Cardiac muscle cell (in vitro differentiated cells and primary cell): ENCODE results near the gene CATSPERZ. TPM values are rescaled to one million over a fixed set of nuclear protein-coding genes. Genes with fewer than 3 reads are reported as not detected.

Experiments used
- DNase-seq, 2 donors: peaks; one replicate each; pipeline versions ENCODE4 v3.0.0 to v3.0.0-alpha.2; 2010 to 2017; ENCODE audit warnings: low read depth in 1 of 2, low spot score in 1 of 2
- H3K27ac ChIP-seq: fragments of 200-600 bp; sonication (generic); 2 replicates; pipeline ENCODE4 v1.5.1; 2016
- H3K27me3 ChIP-seq: fragments of 200-600 bp; sonication (generic); 2 replicates; pipeline ENCODE4 v1.6.0; 2016; ENCODE audit warnings: control low read depth
- H3K36me3 ChIP-seq: fragments of 200-600 bp; sonication (generic); 2 replicates; pipeline ENCODE4 v1.5.1; 2016; ENCODE audit warnings: control low read depth
- H3K4me1 ChIP-seq: fragments of 200-600 bp; sonication (generic); 2 replicates; pipeline ENCODE4 v1.8.1; 2017; ENCODE audit warnings: low read depth, mild to moderate bottlenecking, mixed run types
- H3K4me3 ChIP-seq: fragments of 200-600 bp; sonication (generic); 2 replicates; pipeline ENCODE4 v1.5.1; 2016; ENCODE audit warnings: mild to moderate bottlenecking
- H3K9me3 ChIP-seq: fragments of 200-600 bp; sonication (generic); 2 replicates; pipeline ENCODE4 v1.5.1; 2017; ENCODE audit warnings: low read depth, mild to moderate bottlenecking, control low read depth
- CTCF ChIP-seq: IDR thresholded peaks from 2 replicates; pipeline ENCODE4 v1.5.1; 2012; ENCODE audit warnings: low read depth, mild to moderate bottlenecking, low read length
- polyA plus RNA-seq: library from polyadenylated mRNA; unstranded; fragments of >200 nt; fragmentation: Nextera tagmentation; extraction: Ambion mirVana; gene quantifications from 2 replicates; pipeline ENCODE4 v1.2.1, GENCODE V29; 2016
- total RNA-seq: library from RNA; depleted of rRNA; stranded (reverse); fragments of >200 nt; gene quantifications from 2 replicates; pipeline ENCODE4 v1.2.3, GENCODE V29; 2016

The CATSPERZ gene
- total and polyA plus RNA-seq, 2 experiments from 2014 or later = 0.56 TPM; not detected in 1

DNA sequence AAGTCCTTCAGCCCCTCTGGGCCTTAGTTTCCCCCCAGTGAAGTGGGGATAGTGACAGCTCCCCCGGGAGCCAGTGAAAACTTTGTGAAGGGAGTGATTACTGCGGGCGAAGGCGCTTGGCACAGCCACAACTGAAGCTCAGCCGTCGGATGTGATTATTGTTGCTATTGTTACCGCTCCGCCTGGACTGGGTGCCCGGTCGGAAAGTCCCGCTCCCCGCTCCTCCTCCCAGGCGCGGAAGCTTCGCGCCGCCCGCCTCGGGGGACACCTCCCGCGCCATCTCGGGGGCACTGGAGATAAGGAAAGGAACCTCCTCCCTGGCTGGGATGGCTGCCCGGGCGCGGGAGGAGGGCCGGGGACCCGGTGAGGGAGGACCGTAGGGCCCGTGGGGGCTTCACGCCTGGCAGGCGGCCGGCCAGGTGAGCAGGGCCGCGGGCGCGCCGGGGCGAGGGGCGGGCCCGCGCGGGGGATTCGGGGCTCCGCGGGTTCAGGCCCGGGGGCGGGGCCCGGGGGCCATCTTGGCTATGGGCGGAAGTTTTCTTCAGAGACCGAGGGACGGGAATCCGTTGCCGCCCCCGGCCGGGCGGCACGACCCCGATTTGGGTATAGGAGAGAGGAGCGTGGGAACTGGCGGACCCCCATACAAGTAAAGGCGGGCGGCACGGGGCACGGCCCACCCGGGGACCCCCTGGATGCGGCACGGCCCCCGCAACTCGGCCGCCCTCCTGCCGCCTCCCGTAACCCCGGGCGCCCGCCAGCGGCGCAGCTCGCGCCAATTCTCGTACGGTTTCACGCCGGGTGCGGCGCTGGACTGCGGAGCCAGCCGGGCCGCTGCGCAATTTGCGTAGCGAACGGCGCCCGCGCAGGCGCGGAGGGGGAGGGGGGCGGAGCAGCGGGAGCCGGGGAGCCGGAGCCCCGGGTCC, 14.9 kb upstream of the CATSPERZ start, which contains the start of gene GPR137:
TSS of gene GPR137 (plus strand) at position 887 of the 923 bp plus-strand sequence. CDS start 677 bp downstream, outside the sequence.
- DNase-seq = peak; percentile 74 to 85
- no peak for TF ChIP-seq CTCF
- no peaks in the 10 kb centered on the region for H3K4me1 ChIP-seq
- H3K27ac ChIP-seq = peak within 1 kb of the TSS; percentile 81
- peak within 1 kb of the TSS; percentile 87 for H3K4me3 ChIP-seq
- H3K27me3 ChIP-seq = peaks cover 12% of the 10 kb centered on the region
- no peaks in the 10 kb centered on the region for H3K9me3 ChIP-seq
- H3K36me3 ChIP-seq = peaks cover 5% of the 10 kb centered on the region

- DNase-seq = no peak
- no peak for TF ChIP-seq CTCF
- peak overlapping the region; percentile 87 for H3K4me3 ChIP-seq
- peaks cover 21% of the 10 kb centered on the region for H3K27me3 ChIP-seq
- peaks cover 5% of the 10 kb centered on the region for H3K36me3 ChIP-seq
- H3K4me1 ChIP-seq = no peaks in the 10 kb centered on the region
- H3K27ac ChIP-seq = no peak overlapping the region
- no peaks in the 10 kb centered on the region for H3K9me3 ChIP-seq
Measured at GRCh38 chr11:64285885-64286800, 14.0 kb upstream of the CATSPERZ start.

DNA sequence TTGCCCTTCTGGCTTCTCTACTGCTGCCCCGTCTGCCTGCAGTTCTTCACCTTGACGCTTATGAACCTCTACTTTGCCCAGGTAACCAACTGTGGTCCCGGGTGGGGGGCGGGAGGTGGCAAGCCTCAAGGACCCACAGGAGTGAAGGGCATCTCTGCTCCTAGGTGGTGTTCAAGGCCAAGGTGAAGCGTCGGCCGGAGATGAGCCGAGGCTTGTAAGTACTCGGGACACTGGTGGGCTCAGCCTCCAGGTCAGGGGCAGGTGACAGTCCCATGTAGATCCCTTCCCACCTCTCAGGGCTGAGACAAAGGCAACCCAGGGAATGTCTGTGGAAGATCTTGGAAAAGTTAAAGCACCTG, 13.4 kb upstream of the CATSPERZ start:
- H3K4me1 ChIP-seq = no peaks in the 10 kb centered on the region
- no peaks in the 10 kb centered on the region for H3K9me3 ChIP-seq
- peaks cover 4% of the 10 kb centered on the region for H3K36me3 ChIP-seq
- no peak overlapping the region for H3K27ac ChIP-seq
- H3K4me3 ChIP-seq = no peak overlapping the region
- H3K27me3 ChIP-seq = peaks cover 28% of the 10 kb centered on the region
- TF ChIP-seq CTCF = no peak
- no peak for DNase-seq

- no peaks in the 10 kb centered on the region for H3K9me3 ChIP-seq
- no peak overlapping the region for H3K27ac ChIP-seq
- no peak for DNase-seq
- H3K27me3 ChIP-seq = peaks cover 38% of the 10 kb centered on the region
- H3K4me3 ChIP-seq = no peak overlapping the region
- H3K36me3 ChIP-seq = no peaks in the 10 kb centered on the region
- no peaks in the 10 kb centered on the region for H3K4me1 ChIP-seq
- TF ChIP-seq CTCF = no peak
Measured at GRCh38 chr11:64287676-64288352, 12.3 kb upstream of the CATSPERZ start.

DNA sequence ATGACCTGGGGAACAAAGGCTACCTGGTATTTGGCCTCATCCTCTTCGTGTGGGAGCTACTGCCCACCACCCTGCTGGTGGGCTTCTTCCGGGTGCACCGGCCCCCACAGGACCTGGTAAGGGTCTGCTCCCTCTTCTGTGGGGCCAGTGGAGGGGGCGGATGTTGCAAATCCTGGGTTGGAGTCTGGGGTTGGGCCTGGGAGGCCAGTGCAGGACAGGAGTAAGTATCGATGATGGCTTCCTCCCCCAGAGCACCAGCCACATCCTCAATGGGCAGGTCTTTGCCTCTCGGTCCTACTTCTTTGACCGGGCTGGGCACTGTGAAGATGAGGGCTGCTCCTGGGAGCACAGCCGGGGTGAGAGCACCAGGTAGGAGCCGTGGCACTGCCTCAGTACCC, 11.8 kb upstream of the CATSPERZ start:
- Histone ChIP-seq H3K9me3 (no peaks in the 10 kb centered on the region), H3K4me3 (no peak overlapping the region), H3K27ac (no peak overlapping the region), H3K27me3 (peaks cover 43% of the 10 kb centered on the region), H3K36me3 (no peaks in the 10 kb centered on the region), H3K4me1 (no peaks in the 10 kb centered on the region)
- DNase-seq = no peak
- TF ChIP-seq CTCF = no peak
